GM12878 (cell line): ENCODE measurements around the gene CDKN2B-AS1. TPM values are rescaled to one million over a fixed set of nuclear protein-coding genes. Genes with fewer than 3 reads are reported as not detected.

Source experiments
- BACH1 ChIP-seq: fragments of 450-650 bp; IDR thresholded peaks from 2 replicates; pipeline ENCODE4 v1.6.1; 2017; ENCODE audit warnings: mild to moderate bottlenecking, borderline replicate concordance
- BRCA1 ChIP-seq: IDR thresholded peaks from 2 replicates; pipeline ENCODE4 v1.6.1; 2011; ENCODE audit warnings: low read depth, low read length, improper control_type of control experiment
- ESRRA ChIP-seq: IDR thresholded peaks from 2 replicates; pipeline ENCODE4 v1.6.1; 2012; ENCODE audit warnings: mild to moderate bottlenecking, low read length, improper control_type of control experiment
- EZH2 ChIP-seq: IDR thresholded peaks from 2 replicates; pipeline ENCODE4 v1.6.1; 2012; ENCODE audit warnings: low read depth, mild to moderate bottlenecking, control low read depth, inconsistent platforms, low read length, borderline replicate concordance; ENCODE audit not compliant: control insufficient read depth
- FOXK2 ChIP-seq: fragments of 450-650 bp; IDR thresholded peaks from 2 replicates; pipeline ENCODE4 v1.6.1; 2017; ENCODE audit warnings: mild to moderate bottlenecking, moderate library complexity
- GABPA ChIP-seq: IDR thresholded peaks from 2 replicates; pipeline ENCODE4 v1.6.1; 2014; ENCODE audit warnings: antibody characterized with exemption, low read depth, mild to moderate bottlenecking, inconsistent platforms
- HDGF ChIP-seq: fragments of 450-650 bp; IDR thresholded peaks from 2 replicates; pipeline ENCODE4 v1.6.1; 2016; ENCODE audit warnings: antibody characterized with exemption
- JUNB ChIP-seq: IDR thresholded peaks from 2 replicates; pipeline ENCODE4 v1.6.1; 2016; ENCODE audit warnings: antibody characterized with exemption, mild to moderate bottlenecking
- NBN ChIP-seq: fragments of 450-650 bp; IDR thresholded peaks from 2 replicates; pipeline ENCODE4 v1.6.1; 2016
- POU2F2 ChIP-seq: IDR thresholded peaks from 3 replicates; pipeline ENCODE4 v1.6.1; 2011; ENCODE audit warnings: low read depth, mild to moderate bottlenecking, low read length, borderline replicate concordance
- RAD51 ChIP-seq: fragments of 450-650 bp; IDR thresholded peaks from 2 replicates; pipeline ENCODE4 v1.6.1; 2016; ENCODE audit warnings: moderate library complexity, mild to moderate bottlenecking, inconsistent platforms
- RCOR1 ChIP-seq: conservative IDR thresholded peaks from 2 replicates; pipeline ENCODE4 v1.6.1; 2012; ENCODE audit warnings: low read depth, low read length, improper control_type of control experiment
- SMC3 ChIP-seq: IDR thresholded peaks from 2 replicates; pipeline ENCODE4 v1.6.1; 2011; ENCODE audit warnings: low read length, improper control_type of control experiment, borderline replicate concordance
- SREBF1 ChIP-seq: IDR thresholded peaks from 2 replicates; pipeline ENCODE4 v1.6.1; 2012; ENCODE audit warnings: mild to moderate bottlenecking, low read length
- STAT1 ChIP-seq: fragments of 450-650 bp; conservative IDR thresholded peaks from 2 replicates; pipeline ENCODE4 v1.6.1; 2014; ENCODE audit warnings: antibody characterized with exemption, mild to moderate bottlenecking
- SUPT20H ChIP-seq: IDR thresholded peaks from 2 replicates; pipeline ENCODE4 v1.6.1; 2011; ENCODE audit warnings: low read depth, mild to moderate bottlenecking, low read length, moderate library complexity, borderline replicate concordance; ENCODE audit not compliant: control insufficient read depth
- TARDBP ChIP-seq: IDR thresholded peaks from 2 replicates; pipeline ENCODE4 v1.6.1; 2016; ENCODE audit warnings: borderline replicate concordance
- TCF12 ChIP-seq: IDR thresholded peaks from 2 replicates; pipeline ENCODE4 v1.6.1; 2011; ENCODE audit warnings: low read depth, mild to moderate bottlenecking, low read length
- ZNF274 ChIP-seq: IDR thresholded peaks from one replicate; pipeline ENCODE4 v1.8.0; 2011; ENCODE audit not compliant: insufficient read length, insufficient read depth
- polyA plus RNA-seq, 11 experiments: library from polyadenylated mRNA; depleted of rRNA in 4 of 11; unstranded in 6 of 11; stranded (reverse) in 5 of 11; fragments of >200 nt; fragmentation: Nextera tagmentation in 4 of 11; fragmentation: Illumina TruSeq in 1 of 11; extraction: Ambion mirVana in 4 of 11; extraction: Trizol in 1 of 11; gene quantifications; 1 replicate in 1 of 11; 2 replicates in 10 of 11; pipeline versions ENCODE4 v1.2.1 to v1.2.3, GENCODE V29; 2011 to 2016; ENCODE audit warnings: inconsistent platforms in 2 of 11, missing spikeins in 2 of 11, low read depth in 1 of 11
- total RNA-seq, 4 experiments: library from RNA; depleted of rRNA in 3 of 4; stranded (reverse); fragments of >200 nt in 3 of 4; fragmentation: Illumina TruSeq in 1 of 4; extraction: Trizol in 1 of 4; gene quantifications; 2 replicates each; pipeline versions ENCODE4 v1.2.1 to v1.2.3, GENCODE V29; 2013 to 2021
- TF ChIP-seq, protein P1 (sequence below): IDR thresholded peaks from 2 replicates; pipeline ENCODE4 v1.6.1; 2012; ENCODE audit warnings: low read depth, low read length, improper control_type of control experiment
- TF ChIP-seq, protein P2 (sequence below): fragments of 450-650 bp; IDR thresholded peaks from 2 replicates; pipeline ENCODE4 v1.6.1; 2018; ENCODE audit warnings: mild to moderate bottlenecking, low read depth, moderate library complexity; ENCODE audit not compliant: partially characterized antibody
- TF ChIP-seq, protein P3 (sequence below): fragments of 150-350 bp; IDR thresholded peaks from 2 replicates; pipeline ENCODE4 v1.6.1; 2016; ENCODE audit warnings: low read depth, low read length
- TF ChIP-seq, protein P4 (sequence below): IDR thresholded peaks from 2 replicates; pipeline ENCODE4 v1.6.1; 2011; ENCODE audit warnings: low read depth, mild to moderate bottlenecking, low read length, moderate library complexity, borderline replicate concordance; ENCODE audit errors: extremely low read depth
- TF ChIP-seq, protein P5 (sequence below): IDR thresholded peaks from 2 replicates; pipeline ENCODE4 v1.6.1; 2011; ENCODE audit warnings: low read depth, low read length, improper control_type of control experiment, borderline replicate concordance

Gene CDKN2B-AS1
- total and polyA plus RNA-seq, 10 of the 15 experiments (the other 5 are each of a cell fraction or from before 2014, with no cell fraction given): 0.22 to 2.2 (median 1.0) TPM; not detected in 1

DNA sequence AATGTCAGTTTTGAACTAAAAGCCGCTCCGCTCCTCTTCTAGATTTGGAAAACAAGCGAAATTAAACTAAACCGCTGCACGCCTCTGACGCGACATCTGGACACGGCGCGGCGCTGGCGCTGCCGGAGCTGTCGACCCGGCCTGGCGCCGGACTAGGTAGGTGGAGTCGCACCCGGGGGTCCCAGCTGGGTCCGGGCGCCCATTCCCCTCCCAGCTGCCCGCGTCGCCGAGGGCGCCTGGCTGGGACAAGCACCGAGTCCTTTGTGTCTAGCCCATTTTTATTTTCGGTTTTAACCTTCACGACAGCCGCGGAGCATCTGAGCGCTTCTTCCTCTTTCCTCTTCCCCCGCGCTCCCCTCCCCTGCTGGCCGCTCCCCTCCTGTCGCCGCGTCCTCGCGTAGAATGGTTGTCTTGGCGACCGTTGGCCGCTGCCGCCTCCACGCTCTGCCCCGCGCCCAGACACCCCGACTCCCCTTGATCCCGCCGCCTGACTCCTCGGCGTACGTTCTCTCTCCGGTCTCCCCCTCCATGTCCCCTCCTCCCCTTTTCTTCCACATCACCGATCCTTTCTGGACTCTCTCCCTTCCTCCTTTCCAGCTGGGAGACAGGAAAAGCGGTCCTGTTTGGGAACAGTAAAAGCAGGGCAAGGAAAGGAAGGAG, 545 bp downstream of the CDKN2B-AS1 start (continued):
- TF ChIP-seq SREBF1 (no peak), SUPT20H (no peak), TARDBP (no peak), SMC3 (no peak), BRCA1 (no peak), FOXK2 (no peak), RAD51 (no peak), ZNF274 (no peak), ESRRA (no peak), EZH2 (no peak), STAT1 (no peak), RCOR1 (no peak), JUNB (no peak), TCF12 (peak; percentile 51), POU2F2 (no peak), NBN (no peak), BACH1 (no peak), GABPA (no peak), HDGF (peak; percentile 90)
- TF ChIP-seq, protein P1, sequence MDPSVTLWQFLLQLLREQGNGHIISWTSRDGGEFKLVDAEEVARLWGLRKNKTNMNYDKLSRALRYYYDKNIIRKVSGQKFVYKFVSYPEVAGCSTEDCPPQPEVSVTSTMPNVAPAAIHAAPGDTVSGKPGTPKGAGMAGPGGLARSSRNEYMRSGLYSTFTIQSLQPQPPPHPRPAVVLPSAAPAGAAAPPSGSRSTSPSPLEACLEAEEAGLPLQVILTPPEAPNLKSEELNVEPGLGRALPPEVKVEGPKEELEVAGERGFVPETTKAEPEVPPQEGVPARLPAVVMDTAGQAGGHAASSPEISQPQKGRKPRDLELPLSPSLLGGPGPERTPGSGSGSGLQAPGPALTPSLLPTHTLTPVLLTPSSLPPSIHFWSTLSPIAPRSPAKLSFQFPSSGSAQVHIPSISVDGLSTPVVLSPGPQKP: no peak
- TF ChIP-seq, protein P2, sequence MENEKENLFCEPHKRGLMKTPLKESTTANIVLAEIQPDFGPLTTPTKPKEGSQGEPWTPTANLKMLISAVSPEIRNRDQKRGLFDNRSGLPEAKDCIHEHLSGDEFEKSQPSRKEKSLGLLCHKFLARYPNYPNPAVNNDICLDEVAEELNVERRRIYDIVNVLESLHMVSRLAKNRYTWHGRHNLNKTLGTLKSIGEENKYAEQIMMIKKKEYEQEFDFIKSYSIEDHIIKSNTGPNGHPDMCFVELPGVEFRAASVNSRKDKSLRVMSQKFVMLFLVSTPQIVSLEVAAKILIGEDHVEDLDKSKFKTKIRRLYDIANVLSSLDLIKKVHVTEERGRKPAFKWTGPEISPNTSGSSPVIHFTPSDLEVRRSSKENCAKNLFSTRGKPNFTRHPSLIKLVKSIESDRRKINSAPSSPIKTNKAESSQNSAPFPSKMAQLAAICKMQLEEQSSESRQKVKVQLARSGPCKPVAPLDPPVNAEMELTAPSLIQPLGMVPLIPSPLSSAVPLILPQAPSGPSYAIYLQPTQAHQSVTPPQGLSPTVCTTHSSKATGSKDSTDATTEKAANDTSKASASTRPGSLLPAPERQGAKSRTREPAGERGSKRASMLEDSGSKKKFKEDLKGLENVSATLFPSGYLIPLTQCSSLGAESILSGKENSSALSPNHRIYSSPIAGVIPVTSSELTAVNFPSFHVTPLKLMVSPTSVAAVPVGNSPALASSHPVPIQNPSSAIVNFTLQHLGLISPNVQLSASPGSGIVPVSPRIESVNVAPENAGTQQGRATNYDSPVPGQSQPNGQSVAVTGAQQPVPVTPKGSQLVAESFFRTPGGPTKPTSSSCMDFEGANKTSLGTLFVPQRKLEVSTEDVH: no peak
- TF ChIP-seq, protein P3, sequence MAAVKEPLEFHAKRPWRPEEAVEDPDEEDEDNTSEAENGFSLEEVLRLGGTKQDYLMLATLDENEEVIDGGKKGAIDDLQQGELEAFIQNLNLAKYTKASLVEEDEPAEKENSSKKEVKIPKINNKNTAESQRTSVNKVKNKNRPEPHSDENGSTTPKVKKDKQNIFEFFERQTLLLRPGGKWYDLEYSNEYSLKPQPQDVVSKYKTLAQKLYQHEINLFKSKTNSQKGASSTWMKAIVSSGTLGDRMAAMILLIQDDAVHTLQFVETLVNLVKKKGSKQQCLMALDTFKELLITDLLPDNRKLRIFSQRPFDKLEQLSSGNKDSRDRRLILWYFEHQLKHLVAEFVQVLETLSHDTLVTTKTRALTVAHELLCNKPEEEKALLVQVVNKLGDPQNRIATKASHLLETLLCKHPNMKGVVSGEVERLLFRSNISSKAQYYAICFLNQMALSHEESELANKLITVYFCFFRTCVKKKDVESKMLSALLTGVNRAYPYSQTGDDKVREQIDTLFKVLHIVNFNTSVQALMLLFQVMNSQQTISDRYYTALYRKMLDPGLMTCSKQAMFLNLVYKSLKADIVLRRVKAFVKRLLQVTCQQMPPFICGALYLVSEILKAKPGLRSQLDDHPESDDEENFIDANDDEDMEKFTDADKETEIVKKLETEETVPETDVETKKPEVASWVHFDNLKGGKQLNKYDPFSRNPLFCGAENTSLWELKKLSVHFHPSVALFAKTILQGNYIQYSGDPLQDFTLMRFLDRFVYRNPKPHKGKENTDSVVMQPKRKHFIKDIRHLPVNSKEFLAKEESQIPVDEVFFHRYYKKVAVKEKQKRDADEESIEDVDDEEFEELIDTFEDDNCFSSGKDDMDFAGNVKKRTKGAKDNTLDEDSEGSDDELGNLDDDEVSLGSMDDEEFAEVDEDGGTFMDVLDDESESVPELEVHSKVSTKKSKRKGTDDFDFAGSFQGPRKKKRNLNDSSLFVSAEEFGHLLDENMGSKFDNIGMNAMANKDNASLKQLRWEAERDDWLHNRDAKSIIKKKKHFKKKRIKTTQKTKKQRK: no peak
- TF ChIP-seq, protein P4, sequence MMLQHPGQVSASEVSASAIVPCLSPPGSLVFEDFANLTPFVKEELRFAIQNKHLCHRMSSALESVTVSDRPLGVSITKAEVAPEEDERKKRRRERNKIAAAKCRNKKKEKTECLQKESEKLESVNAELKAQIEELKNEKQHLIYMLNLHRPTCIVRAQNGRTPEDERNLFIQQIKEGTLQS: no peak
- TF ChIP-seq, protein P5, sequence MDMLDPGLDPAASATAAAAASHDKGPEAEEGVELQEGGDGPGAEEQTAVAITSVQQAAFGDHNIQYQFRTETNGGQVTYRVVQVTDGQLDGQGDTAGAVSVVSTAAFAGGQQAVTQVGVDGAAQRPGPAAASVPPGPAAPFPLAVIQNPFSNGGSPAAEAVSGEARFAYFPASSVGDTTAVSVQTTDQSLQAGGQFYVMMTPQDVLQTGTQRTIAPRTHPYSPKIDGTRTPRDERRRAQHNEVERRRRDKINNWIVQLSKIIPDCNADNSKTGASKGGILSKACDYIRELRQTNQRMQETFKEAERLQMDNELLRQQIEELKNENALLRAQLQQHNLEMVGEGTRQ: no peak
